IPS DF 6.9 (cell line): ENCODE results near the gene WNT5B.
A peak's percentile ranks its signal among the peaks of the same experiment; 100 is the strongest.

Experiments used
- DNase-seq: peaks from one replicate; pipeline ENCODE4 v3.0.0-alpha.2; 2013; ENCODE audit warnings: low read depth, low spot score
- H3K27ac ChIP-seq: one replicate; pipeline ENCODE4 v1.5.1; 2013; ENCODE audit warnings: low read length, control low read depth
- H3K27me3 ChIP-seq: 2 replicates; pipeline ENCODE4 v1.6.1; 2013; ENCODE audit warnings: mild to moderate bottlenecking, low read length; ENCODE audit not compliant: control insufficient read depth, insufficient read depth
- H3K36me3 ChIP-seq: 2 replicates; pipeline ENCODE4 v1.6.1; 2013; ENCODE audit warnings: low read length; ENCODE audit not compliant: control insufficient read depth, insufficient read depth
- H3K4me1 ChIP-seq: 2 replicates; pipeline ENCODE4 v1.6.1; 2013; ENCODE audit warnings: low read length; ENCODE audit not compliant: control insufficient read depth, insufficient read depth
- H3K4me3 ChIP-seq: 2 replicates; pipeline ENCODE4 v1.5.1; 2013; ENCODE audit warnings: mild to moderate bottlenecking, low read length
- H3K9me3 ChIP-seq: 2 replicates; pipeline ENCODE4 v1.6.1; 2013; ENCODE audit warnings: low read length, inconsistent platforms; ENCODE audit not compliant: control insufficient read depth, insufficient read depth
- WGBS: extraction: QIAGEN DNeasy Blood & Tissue Kit; methylation state at CpG from one replicate; pipeline ENCODE4 v1.1.7; 2013; ENCODE audit warnings: mixed read lengths, missing lambda C conversion rate; ENCODE audit not compliant: insufficient read length, insufficient coverage; 5-methylcytosine and 5-hydroxymethylcytosine counted together

WNT5B gene

DNA sequence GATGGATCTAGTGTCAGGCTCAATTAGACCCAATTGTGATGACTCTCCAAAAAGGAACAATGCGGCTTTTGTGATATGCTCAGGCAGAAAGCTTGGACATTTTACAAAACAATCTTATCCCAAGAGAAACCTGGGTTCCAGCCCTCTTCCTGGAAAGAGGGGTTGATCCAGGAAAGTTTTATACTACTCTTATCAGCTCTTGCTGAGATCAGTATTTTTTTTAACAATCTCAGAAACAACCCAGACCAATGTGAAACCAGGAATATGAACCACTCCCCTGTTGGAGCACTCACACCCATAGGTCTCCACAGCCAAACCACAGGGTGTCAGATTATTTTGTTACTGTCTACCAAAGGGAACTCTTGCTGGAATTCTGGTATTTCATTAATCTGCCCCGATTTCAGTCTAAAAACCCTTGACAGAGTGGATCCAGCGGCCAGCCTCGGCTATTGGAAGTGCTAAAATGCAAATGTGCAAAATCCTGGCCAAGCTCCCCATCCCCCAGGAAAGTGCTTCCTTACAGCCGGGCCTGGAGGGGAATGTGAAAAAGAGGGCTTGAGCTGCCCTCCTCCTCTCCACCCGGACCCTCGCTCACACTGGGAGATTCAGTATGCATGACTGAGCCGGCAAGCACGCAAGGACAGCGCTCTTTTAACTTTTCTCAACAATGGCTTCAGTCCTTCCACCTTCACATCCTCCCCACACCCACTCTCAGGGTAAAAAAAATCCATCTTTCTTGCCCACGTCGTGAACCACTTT is 38.6 kb upstream of the WNT5B start:
- Histone ChIP-seq H3K4me1 (peaks cover 11% of the 10 kb centered on the region), H3K9me3 (no peaks in the 10 kb centered on the region), H3K27me3 (peaks cover 25% of the 10 kb centered on the region), H3K4me3 (no peak overlapping the region), H3K36me3 (no peaks in the 10 kb centered on the region), H3K27ac (no peak overlapping the region)
- DNase-seq: no peak
- no CpG with 5 or more reads among the region's 12 CpGs for WGBS

DNA sequence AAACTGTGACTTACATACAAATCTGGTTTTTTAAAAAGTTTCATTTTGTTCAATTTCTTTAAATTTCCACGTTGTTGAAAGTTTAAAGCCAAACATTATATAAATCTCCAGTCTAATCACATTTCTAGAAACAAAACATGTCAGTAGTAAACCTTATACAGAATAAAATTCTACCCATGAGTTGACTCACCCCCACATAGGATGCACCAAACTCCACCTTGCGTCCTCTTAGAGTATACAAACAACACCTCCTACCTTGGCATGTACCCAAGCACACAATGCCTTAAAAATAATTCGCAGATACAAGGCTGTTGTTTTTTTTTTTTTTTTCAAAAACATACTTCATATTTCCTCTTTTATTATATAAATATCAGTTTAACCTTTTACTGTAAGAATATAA is 38.0 kb upstream of the WNT5B start:
- no peak overlapping the region for H3K27ac ChIP-seq
- H3K27me3 ChIP-seq: peaks cover 29% of the 10 kb centered on the region
- no peaks in the 10 kb centered on the region for H3K36me3 ChIP-seq
- DNase-seq: no peak
- no CpG with 5 or more reads among the region's 3 CpGs for WGBS
- no peaks in the 10 kb centered on the region for H3K9me3 ChIP-seq
- no peak overlapping the region for H3K4me3 ChIP-seq
- H3K4me1 ChIP-seq: peaks cover 11% of the 10 kb centered on the region

DNA sequence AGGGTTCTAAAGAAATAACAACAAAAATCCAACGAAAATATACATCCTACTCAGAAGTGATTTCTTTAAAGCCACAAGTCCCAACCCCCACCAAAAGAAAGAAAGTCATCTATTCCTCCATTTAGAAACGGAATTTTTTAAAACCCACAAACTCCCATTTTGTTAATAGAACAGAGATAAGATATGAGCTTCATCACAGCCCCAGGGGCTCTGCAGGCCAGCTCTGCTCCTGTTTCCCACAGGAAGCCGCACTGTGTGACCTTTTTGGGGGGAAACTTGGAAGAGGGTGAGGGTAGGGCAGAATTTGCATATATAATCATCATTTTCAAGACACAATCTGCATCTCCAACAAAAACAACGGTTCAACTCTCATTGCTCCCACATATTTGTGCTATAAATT is 37.5 kb upstream of the WNT5B start:
- no peak overlapping the region for H3K4me3 ChIP-seq
- peaks cover 11% of the 10 kb centered on the region for H3K4me1 ChIP-seq
- WGBS: no CpG with 5 or more reads among the region's 4 CpGs
- no peaks in the 10 kb centered on the region for H3K36me3 ChIP-seq
- no peaks in the 10 kb centered on the region for H3K9me3 ChIP-seq
- peaks cover 27% of the 10 kb centered on the region for H3K27me3 ChIP-seq
- no peak for DNase-seq
- H3K27ac ChIP-seq: no peak overlapping the region

DNA sequence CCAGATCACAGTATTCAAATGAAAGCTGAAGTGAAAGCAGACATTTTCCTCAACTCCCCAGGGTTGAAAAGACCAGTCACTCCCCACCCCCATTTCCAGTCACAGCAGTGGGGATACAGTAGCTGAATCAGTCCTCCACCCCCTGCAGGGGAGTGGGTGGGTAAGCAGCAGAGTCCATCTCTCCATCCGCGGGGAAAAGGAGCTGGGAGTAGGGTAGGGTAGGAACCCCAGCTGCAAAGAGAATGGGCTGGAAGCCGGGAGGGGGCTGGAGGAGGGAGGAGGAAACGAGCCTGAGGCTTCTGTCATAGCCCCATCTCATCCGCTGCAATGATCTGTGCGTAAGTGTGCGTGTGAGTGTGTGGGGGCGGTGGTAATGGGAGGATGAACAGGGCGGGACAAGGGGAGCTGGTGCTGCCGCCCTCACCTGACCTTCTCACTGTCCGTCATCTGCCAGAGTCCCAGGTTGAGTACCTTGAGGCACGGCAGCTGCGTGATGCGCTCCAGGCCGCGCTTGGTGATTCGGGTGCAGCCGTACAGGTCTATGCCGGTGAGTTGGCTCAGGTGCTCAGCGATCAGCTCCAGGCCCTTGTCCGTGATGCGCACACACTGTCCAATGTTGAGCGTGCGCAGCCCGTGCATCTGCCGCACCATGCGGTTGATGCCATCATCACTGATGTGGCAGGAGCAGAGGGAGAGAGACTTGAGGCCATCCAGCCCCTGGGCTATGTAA is 36.4 kb upstream of the WNT5B start:
- H3K4me1 ChIP-seq: peaks cover 11% of the 10 kb centered on the region
- WGBS: no CpG with 5 or more reads among the region's 27 CpGs
- H3K36me3 ChIP-seq: no peaks in the 10 kb centered on the region
- DNase-seq: no peak
- no peaks in the 10 kb centered on the region for H3K9me3 ChIP-seq
- peaks cover 22% of the 10 kb centered on the region; the same call in 1 of the 2 replicates for H3K27me3 ChIP-seq
- no peak overlapping the region for H3K27ac ChIP-seq
- peak overlapping the region; percentile 46; the same call in 1 of the 2 replicates for H3K4me3 ChIP-seq

DNA sequence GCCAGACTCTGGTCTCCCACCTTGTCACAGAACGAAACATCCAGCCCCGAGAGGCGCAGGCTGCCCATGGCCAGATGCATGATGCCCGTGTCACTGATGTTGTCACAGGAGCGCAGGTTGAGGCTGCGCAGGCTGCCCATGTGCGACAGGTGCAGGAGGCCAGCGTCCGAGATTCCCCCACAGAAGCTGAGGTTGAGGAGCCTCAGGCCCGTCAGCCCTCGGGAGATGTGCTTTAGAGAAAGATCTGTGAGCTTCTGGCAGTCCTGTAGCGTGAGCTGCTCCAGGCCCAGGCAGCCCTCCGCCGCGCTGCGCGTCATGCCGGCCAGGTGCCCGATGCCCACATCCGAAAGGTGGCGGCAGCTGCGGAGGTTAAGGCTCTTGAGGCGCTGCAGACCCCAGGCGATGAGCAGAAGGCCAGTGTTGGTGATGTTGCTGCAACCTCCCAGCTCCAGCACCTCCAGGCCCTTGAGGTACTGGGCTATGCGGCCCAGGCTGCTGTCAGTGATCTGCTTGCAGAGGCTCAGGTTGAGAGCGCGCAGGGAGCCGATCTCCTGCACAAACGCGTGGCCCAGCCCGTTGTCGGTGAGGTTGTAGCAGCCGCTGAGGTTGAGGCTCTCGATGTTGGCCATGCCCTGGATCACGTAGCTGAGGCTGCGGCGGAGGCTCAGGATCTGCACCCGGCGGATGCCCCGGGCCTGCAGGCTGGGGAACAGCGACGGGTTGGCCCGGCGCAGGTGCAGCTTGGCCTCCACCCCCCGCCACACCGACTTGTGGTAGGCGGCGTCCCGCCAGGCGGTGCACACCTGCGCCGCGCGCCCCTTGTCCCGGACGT is 35.6 kb upstream of the WNT5B start:
- peak overlapping the region; percentile 46; the same call in 1 of the 2 replicates for H3K4me3 ChIP-seq
- no peak overlapping the region for H3K27ac ChIP-seq
- no peak for DNase-seq
- WGBS: no CpG with 5 or more reads among the region's 56 CpGs
- no peaks in the 10 kb centered on the region for H3K36me3 ChIP-seq
- H3K4me1 ChIP-seq: peaks cover 11% of the 10 kb centered on the region
- H3K27me3 ChIP-seq: peaks cover 21% of the 10 kb centered on the region; the same call in 1 of the 2 replicates
- no peaks in the 10 kb centered on the region for H3K9me3 ChIP-seq

DNA sequence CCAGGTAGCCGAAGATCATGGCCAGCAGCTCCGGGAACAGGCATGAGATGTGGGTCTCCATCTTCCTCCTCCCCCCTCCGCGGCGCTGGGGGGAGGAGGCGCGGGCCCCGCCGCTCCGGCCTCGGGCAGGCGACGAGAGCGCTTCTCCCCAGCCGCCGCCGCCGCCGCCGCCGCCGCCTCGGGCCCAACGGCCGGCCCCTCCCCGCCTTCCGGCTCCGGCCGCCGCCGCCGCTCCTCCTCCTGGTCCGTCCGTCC is 35.1 kb upstream of the WNT5B start:
- H3K4me3 ChIP-seq: peak overlapping the region; percentile 46; the same call in 1 of the 2 replicates
- H3K27me3 ChIP-seq: peaks cover 19% of the 10 kb centered on the region; the same call in 1 of the 2 replicates
- no peaks in the 10 kb centered on the region for H3K9me3 ChIP-seq
- H3K27ac ChIP-seq: no peak overlapping the region
- no peaks in the 10 kb centered on the region for H3K36me3 ChIP-seq
- no CpG with 5 or more reads among the region's 34 CpGs for WGBS
- DNase-seq: no peak
- H3K4me1 ChIP-seq: peaks cover 9% of the 10 kb centered on the region

DNA sequence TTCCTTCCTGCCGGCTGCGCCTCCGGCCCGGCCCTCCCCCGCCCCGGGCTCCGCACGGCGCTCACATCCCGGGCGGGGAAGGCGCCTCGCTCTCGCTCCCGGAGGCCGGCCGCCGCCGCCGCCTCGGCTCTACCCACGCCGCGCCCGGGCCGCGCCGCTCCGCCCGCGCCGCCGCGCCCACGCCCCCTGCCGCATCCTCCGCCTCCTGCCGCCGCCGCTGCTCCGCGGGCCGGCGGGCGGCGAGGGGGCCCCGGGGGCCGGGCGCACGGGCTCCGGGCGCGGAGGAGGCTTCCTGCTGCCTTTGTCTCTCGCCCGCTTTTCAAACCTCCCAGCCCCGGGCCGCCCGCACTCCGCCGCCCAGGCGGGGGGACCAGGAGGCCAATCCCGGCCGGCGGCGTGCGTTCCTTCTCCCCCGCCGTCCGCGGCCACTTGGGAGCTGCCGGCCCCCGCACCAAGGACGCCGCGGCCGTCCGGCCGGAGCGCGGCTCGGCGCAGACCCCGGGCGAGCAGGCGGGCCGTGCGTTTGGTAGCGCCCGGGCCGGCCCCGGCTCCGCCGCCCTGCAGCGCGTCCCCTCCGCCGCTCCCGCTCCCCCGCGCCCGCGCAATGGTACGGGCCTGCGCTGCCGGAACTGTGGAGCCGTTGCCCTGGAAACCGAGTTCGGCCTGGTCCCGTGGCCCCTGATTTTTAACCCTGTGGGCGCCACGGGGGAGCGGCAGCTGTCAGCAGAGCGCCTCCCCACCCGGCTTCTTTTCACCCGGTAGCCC is 34.6 kb upstream of the WNT5B start, which contains the start of gene FBXL14:
Gene FBXL14 (minus strand): TSS at position 321 of the 765 bp plus-strand sequence. CDS start 515 bp downstream, outside the sequence.
- H3K4me1 ChIP-seq: peaks cover 9% of the 10 kb centered on the region
- H3K36me3 ChIP-seq: no peaks in the 10 kb centered on the region
- no peaks in the 10 kb centered on the region for H3K9me3 ChIP-seq
- H3K4me3 ChIP-seq: peak within 1 kb of the TSS; percentile 46; the same call in 1 of the 2 replicates
- H3K27ac ChIP-seq: no peak within 1 kb of the TSS
- peak; percentile 71 for DNase-seq
- no CpG with 5 or more reads among the region's 115 CpGs for WGBS
- H3K27me3 ChIP-seq: peaks cover 19% of the 10 kb centered on the region; the same call in 1 of the 2 replicates

DNA sequence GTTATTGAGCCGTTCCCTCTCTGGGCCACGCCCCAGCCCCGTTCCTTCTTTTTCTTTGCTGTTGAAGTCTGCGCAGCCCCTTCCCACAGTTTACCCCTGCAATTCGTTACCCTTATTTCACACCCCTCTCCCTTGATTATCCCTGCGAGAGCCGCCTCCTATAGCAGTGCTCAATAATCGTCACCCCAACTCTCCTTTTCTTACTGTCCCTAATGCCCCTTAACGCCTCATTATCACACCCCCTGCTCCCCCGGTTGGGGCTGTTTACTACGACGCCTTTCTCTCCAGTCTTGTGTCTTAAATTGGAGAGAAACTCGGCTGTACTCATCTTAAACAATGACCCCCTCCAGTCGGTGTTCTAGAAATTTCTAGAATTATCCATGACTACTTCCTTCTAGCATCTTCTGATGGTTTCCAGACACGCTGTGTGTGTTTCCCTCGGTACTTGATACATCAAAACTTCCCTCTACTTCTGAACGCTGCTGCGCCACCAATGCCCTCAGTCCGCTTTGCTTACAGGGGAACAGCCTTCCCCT is 33.9 kb upstream of the WNT5B start:
- WGBS: no CpG with 5 or more reads among the region's 19 CpGs
- H3K4me1 ChIP-seq: peaks cover 9% of the 10 kb centered on the region
- H3K9me3 ChIP-seq: no peaks in the 10 kb centered on the region
- H3K36me3 ChIP-seq: no peaks in the 10 kb centered on the region
- no peak overlapping the region for H3K27ac ChIP-seq
- H3K27me3 ChIP-seq: peaks cover 19% of the 10 kb centered on the region; the same call in 1 of the 2 replicates
- DNase-seq: no peak
- H3K4me3 ChIP-seq: peak overlapping the region; percentile 46; the same call in 1 of the 2 replicates

DNA sequence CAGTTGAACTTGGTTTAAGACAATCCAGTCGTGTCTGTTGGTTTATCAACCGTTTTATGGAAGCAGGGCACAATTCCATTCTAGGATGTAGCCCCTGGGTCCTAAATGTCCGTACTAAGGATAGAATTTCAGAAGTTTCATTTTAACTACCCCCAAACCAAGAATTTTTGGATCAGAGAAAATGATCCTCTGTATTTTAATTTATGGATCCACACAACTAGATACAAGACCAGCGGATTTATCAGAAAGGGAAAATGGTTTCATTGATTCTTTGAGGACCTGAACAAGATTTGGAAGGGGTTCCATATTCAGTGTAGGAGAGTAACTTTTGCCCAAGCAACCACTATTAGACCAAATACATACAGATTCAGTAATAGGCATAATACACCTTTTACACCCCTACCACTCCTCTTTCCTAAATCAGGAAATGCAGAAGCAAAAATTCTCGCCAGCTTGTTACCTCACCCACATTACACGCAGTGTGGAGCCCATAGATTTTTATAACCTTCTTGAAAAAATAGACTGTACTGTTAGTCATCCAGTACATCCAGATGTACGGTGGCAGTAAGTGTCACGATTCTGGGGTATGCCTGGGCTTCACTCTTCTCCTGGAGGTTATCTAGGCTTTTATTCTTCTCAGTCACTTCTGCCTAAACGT is 33.2 kb upstream of the WNT5B start:
- H3K4me1 ChIP-seq: peaks cover 9% of the 10 kb centered on the region
- no peaks in the 10 kb centered on the region for H3K9me3 ChIP-seq
- DNase-seq: no peak
- no peak overlapping the region for H3K27ac ChIP-seq
- H3K27me3 ChIP-seq: peaks cover 19% of the 10 kb centered on the region; the same call in 1 of the 2 replicates
- no peak overlapping the region for H3K4me3 ChIP-seq
- WGBS: no CpG with 5 or more reads among the region's 9 CpGs
- no peaks in the 10 kb centered on the region for H3K36me3 ChIP-seq
